GM12873 (cell line): ENCODE measurements around the gene SLC39A5.

Experiments
- CTCF ChIP-seq: IDR thresholded peaks from 2 replicates; pipeline ENCODE4 v1.5.1; 2012; ENCODE audit warnings: low read depth, mild to moderate bottlenecking, moderate library complexity, low read length, control low read depth; ENCODE audit not compliant: insufficient read depth; ENCODE audit errors: missing control alignments

SLC39A5 gene

GRCh38 chr12:56241424-56242303 lies 11.8 kb downstream of the SLC39A5 start:
- TF ChIP-seq CTCF = no peak

- no peak for TF ChIP-seq CTCF
These were observed 13.1 kb downstream of the SLC39A5 start for GRCh38 chr12:56242986-56243385.

GRCh38 chr12:56243731-56244181 lies 13.9 kb downstream of the SLC39A5 start:
- TF ChIP-seq CTCF = no peak

- TF ChIP-seq CTCF = no peak
These were observed 14.6 kb downstream of the SLC39A5 start for GRCh38 chr12:56244494-56244893.

GRCh38 chr12:56247923-56248322 lies 18.1 kb downstream of the SLC39A5 start:
- no peak for TF ChIP-seq CTCF

GRCh38 chr12:56248711-56249110 lies 18.9 kb downstream of the SLC39A5 start:
- no peak for TF ChIP-seq CTCF

GRCh38 chr12:56252649-56253048 lies 22.8 kb downstream of the SLC39A5 start:
- TF ChIP-seq CTCF = no peak
